HL-60 (cell line): ENCODE results near the gene MPP3.

Experiments used
- POLR2AphosphoS5 ChIP-seq: IDR thresholded peaks from 2 replicates; pipeline ENCODE4 v1.6.1; 2012; ENCODE audit warnings: low read depth
- TF ChIP-seq, protein P1 (sequence below): IDR thresholded peaks from one replicate; pipeline ENCODE4 v1.5.1; 2011; ENCODE audit warnings: low read length, control low read depth, inconsistent platforms; ENCODE audit not compliant: insufficient read depth

DNA sequence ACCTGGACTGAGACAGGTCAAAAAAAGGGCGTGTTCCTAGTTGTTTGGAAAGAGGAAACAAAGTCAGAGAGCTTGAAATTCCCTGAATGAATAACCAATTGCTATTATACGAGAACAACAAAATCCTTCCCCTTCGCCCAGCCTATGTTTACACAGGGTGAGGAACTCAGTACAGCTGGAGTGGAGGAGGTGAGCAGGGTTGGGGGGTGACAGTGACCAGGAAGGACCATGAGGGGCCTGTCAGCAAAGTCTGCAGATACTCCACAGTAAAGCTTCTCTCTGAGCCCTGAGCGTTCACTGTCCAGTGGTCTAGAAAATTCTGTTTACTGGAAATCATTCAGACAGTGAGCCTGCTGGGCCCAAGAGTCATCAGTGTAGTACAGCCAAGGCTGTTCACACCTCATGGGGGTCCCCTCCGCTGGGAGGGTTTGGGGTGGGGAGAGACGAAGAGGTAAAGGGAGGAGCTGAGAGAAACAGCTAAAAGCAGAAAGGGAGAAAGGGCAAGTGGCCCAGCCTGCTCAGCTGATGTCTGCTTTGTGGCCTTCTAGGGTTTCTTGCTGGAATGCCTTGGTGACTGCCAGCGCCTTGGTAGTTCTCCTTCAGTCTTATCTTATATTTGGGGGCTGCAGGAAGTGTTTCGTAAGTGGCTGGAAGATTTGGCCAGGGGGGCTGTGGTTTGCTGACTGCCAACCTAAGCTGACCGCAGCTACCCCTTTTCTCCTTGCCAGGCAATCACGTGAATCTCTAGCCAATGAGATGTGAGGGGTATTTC is 59.9 kb downstream of the MPP3 start:
- TF ChIP-seq, protein P1, sequence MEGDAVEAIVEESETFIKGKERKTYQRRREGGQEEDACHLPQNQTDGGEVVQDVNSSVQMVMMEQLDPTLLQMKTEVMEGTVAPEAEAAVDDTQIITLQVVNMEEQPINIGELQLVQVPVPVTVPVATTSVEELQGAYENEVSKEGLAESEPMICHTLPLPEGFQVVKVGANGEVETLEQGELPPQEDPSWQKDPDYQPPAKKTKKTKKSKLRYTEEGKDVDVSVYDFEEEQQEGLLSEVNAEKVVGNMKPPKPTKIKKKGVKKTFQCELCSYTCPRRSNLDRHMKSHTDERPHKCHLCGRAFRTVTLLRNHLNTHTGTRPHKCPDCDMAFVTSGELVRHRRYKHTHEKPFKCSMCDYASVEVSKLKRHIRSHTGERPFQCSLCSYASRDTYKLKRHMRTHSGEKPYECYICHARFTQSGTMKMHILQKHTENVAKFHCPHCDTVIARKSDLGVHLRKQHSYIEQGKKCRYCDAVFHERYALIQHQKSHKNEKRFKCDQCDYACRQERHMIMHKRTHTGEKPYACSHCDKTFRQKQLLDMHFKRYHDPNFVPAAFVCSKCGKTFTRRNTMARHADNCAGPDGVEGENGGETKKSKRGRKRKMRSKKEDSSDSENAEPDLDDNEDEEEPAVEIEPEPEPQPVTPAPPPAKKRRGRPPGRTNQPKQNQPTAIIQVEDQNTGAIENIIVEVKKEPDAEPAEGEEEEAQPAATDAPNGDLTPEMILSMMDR: no peak
- peak; percentile 89 for TF ChIP-seq POLR2AphosphoS5
